HepG2 (cell line): ENCODE results near the gene MORN3. TPM values are rescaled to one million over a fixed set of nuclear protein-coding genes. Genes with fewer than 3 reads are reported as not detected.

Experiments used
- ATAC-seq: fragments of 200-7000 bp; cut with Tn5 transposase; 3 replicates; pipeline ENCODE4 v1.9.1; 2020; ENCODE audit warnings: mild to moderate bottlenecking, moderate library complexity
- BruUV-seq: library from RNA; stranded (reverse); fragments of 400-500 nt; replicated peaks from 2 replicates; lab custom pipeline; 2021; lab: Mats Ljungman, UMichigan
- CTCF ChIA-PET: fragments of 300-600 bp; formaldehyde crosslinking; extraction: SDS; loops from one replicate; lab custom pipeline; 2021; ENCODE audit warnings: low total read pairs, inconsistent platforms, low intra/inter-chr PET ratio; lab: Yijun Ruan, JAX
- POLR2A ChIA-PET: fragments of 350-600 bp; sonication (Branson Sonifier 250); formaldehyde crosslinking; loops from one replicate; lab custom pipeline; 2020; ENCODE audit warnings: antibody characterized with exemption, inconsistent platforms; lab: Yijun Ruan, JAX
- DNase-seq: peaks from one replicate; pipeline ENCODE4 v3.0.0-alpha.2; 2015; ENCODE audit warnings: low spot score
- FAIRE-seq: peaks from 3 replicates; lab custom pipeline; 2011; peaks lifted over from hg19 to GRCh38; lab: Jason Lieb, UNC
- H2AFZ ChIP-seq: one replicate; pipeline ENCODE4 v1.6.1; 2011; ENCODE audit warnings: low read length, inconsistent platforms
- H3K27ac ChIP-seq: fragments of 300-600 bp; 3 replicates; pipeline ENCODE4 v1.8.0; 2011; ENCODE audit warnings: mixed run types, mild to moderate bottlenecking, mixed read lengths, low read length, inconsistent platforms; ENCODE audit not compliant: insufficient read depth; ENCODE audit errors: extremely low read length
- H3K27me3 ChIP-seq, 2 experiments: fragments of 200-600 bp in 1 of 2; 2 replicates in 1 of 2; 3 replicates in 1 of 2; pipeline versions ENCODE4 v1.6.0 to v1.8.0; 2011; ENCODE audit warnings: low read length in 2 of 2, mild to moderate bottlenecking in 2 of 2, moderate library complexity in 2 of 2, inconsistent platforms in 1 of 2; ENCODE audit not compliant: insufficient read depth in 2 of 2, control insufficient read depth in 1 of 2
- H3K36me3 ChIP-seq, 2 experiments: fragments of 200-600 bp in 1 of 2; replicated peaks in 1 of 2; 2 replicates in 1 of 2; 3 replicates in 1 of 2; pipeline versions ENCODE4 v1.5.1 to v1.8.0; 2011; ENCODE audit warnings: low read length in 2 of 2, inconsistent platforms in 1 of 2; ENCODE audit not compliant: insufficient read depth in 2 of 2, control insufficient read depth in 1 of 2
- H3K4me1 ChIP-seq: 2 replicates; pipeline ENCODE4 v1.5.1; 2012; ENCODE audit warnings: low read length, inconsistent platforms; ENCODE audit not compliant: insufficient read depth
- H3K4me2 ChIP-seq: 2 replicates; pipeline ENCODE4 v1.6.0; 2011; ENCODE audit warnings: low read depth, low read length, inconsistent platforms
- H3K4me3 ChIP-seq, 3 experiments: fragments of 200-600 bp in 1 of 3; sonication (generic), shearing (Covaris generic) in 1 of 3; replicated peaks in 1 of 3; 2 replicates each; pipeline ENCODE4 v1.5.1; 2011 to 2016; ENCODE audit warnings: low read length in 3 of 3, inconsistent platforms in 2 of 3, low read depth in 2 of 3, mild to moderate bottlenecking in 2 of 3, control low read depth in 1 of 3, mixed read lengths in 1 of 3; ENCODE audit not compliant: insufficient read depth in 1 of 3
- H3K79me2 ChIP-seq: one replicate; pipeline ENCODE4 v1.6.1; 2011; ENCODE audit warnings: low read length, inconsistent platforms; ENCODE audit not compliant: insufficient read depth
- H3K9ac ChIP-seq: 2 replicates; pipeline ENCODE4 v1.6.0; 2011; ENCODE audit warnings: mild to moderate bottlenecking, low read depth, low read length, inconsistent platforms; ENCODE audit not compliant: insufficient read depth
- H3K9me3 ChIP-seq: 2 replicates; pipeline ENCODE4 v1.5.1; 2012; ENCODE audit warnings: mild to moderate bottlenecking, low read length
- H4K20me1 ChIP-seq: 2 replicates; pipeline ENCODE4 v1.6.0; 2011; ENCODE audit warnings: inconsistent platforms, mild to moderate bottlenecking, low read length, moderate library complexity; ENCODE audit not compliant: insufficient read depth
- ATF7 ChIP-seq, 2 experiments: fragments of 450-650 bp in 1 of 2; sonication (generic) in 1 of 2; formaldehyde crosslinking in 1 of 2; IDR thresholded peaks; 2 replicates each; pipeline versions ENCODE4 v1.4.0 to v1.6.1; 2016 to 2020; ENCODE audit warnings: antibody characterized with exemption in 1 of 2, mild to moderate bottlenecking in 1 of 2, missing genetic modification reagents in 1 of 2
- ATRX ChIP-seq: sonication (generic); formaldehyde crosslinking; IDR thresholded peaks from 2 replicates; pipeline ENCODE4 v1.4.0; 2020; ENCODE audit warnings: missing genetic modification reagents, borderline replicate concordance
- FOXJ3 ChIP-seq: sonication (generic); formaldehyde crosslinking; IDR thresholded peaks from 2 replicates; pipeline ENCODE4 v1.4.0; 2020; ENCODE audit warnings: missing genetic modification reagents, mild to moderate bottlenecking, borderline replicate concordance
- GFI1 ChIP-seq: sonication (generic); formaldehyde crosslinking; IDR thresholded peaks from 2 replicates; pipeline ENCODE4 v1.5.0; 2020; ENCODE audit warnings: missing genetic modification reagents, mild to moderate bottlenecking, borderline replicate concordance
- HMGA1 ChIP-seq: sonication (generic); formaldehyde crosslinking; conservative IDR thresholded peaks from 2 replicates; pipeline ENCODE4 v1.4.0; 2020; ENCODE audit warnings: missing genetic modification reagents
- HNRNPLL ChIP-seq: fragments of 200-400 bp; formaldehyde crosslinking; IDR thresholded peaks from 2 replicates; pipeline ENCODE4 v1.6.1; 2017; ENCODE audit warnings: mild to moderate bottlenecking, low read depth, low read length; ENCODE audit not compliant: poor library complexity, severe bottlenecking
- HOXA9 ChIP-seq: sonication (generic); formaldehyde crosslinking; IDR thresholded peaks from 2 replicates; pipeline ENCODE4 v1.8.1; 2022; ENCODE audit warnings: missing genetic modification reagents, mild to moderate bottlenecking, moderate library complexity, borderline replicate concordance
- NFKBIZ ChIP-seq: IDR thresholded peaks from 2 replicates; pipeline ENCODE4 v1.6.1; 2018; ENCODE audit warnings: missing genetic modification reagents, missing compliant biosample characterization
- PHF5A ChIP-seq: IDR thresholded peaks from one replicate; pipeline ENCODE4 v1.6.1; 2018; ENCODE audit warnings: low read depth, missing genetic modification reagents; ENCODE audit not compliant: unreplicated experiment
- TGIF2 ChIP-seq: IDR thresholded peaks from 2 replicates; pipeline ENCODE4 v1.6.1; 2016; ENCODE audit warnings: control low read depth, missing compliant biosample characterization
- TRIM24 ChIP-seq: sonication (generic); formaldehyde crosslinking; IDR thresholded peaks from 2 replicates; pipeline ENCODE4 v1.8.0; 2022; ENCODE audit warnings: mild to moderate bottlenecking, missing genetic modification reagents
- ZNF10 ChIP-seq: sonication (generic); formaldehyde crosslinking; IDR thresholded peaks from 2 replicates; pipeline ENCODE4 v1.4.0; 2020; ENCODE audit warnings: mild to moderate bottlenecking, low read depth, missing genetic modification reagents, borderline replicate concordance
- ZNF329 ChIP-seq: sonication (generic); formaldehyde crosslinking; IDR thresholded peaks from 2 replicates; pipeline ENCODE4 v1.9.0; 2021; ENCODE audit warnings: low read depth, mild to moderate bottlenecking, missing genetic modification reagents
- ZNF629 ChIP-seq: sonication (generic); formaldehyde crosslinking; conservative IDR thresholded peaks from 2 replicates; pipeline ENCODE4 v1.5.0; 2020; ENCODE audit warnings: missing genetic modification reagents
- ZNF792 ChIP-seq: IDR thresholded peaks from 2 replicates; pipeline ENCODE4 v1.6.1; 2016
- WGBS: methylation state at CpG from one replicate; pipeline ENCODE4 v1.1.6; 2017; ENCODE audit warnings: low lambda C conversion rate; 5-methylcytosine and 5-hydroxymethylcytosine counted together
- in situ Hi-C: cut with HindIII; loops from 2 replicates; pipeline ENCODE4 v1.10.0; 2017; ENCODE audit warnings: low pct_unique_long_range_greater_than_20kb; ENCODE audit not compliant: extremely low pct_ligation_motif_present
- intact Hi-C: fragments of 100-400 bp; cut with micrococcal nuclease; formaldehyde crosslinking; loops from one replicate; pipeline ENCODE4 v1.10.0; 2022; ENCODE audit not compliant: unreplicated experiment
- polyA plus RNA-seq, 8 experiments: library from polyadenylated mRNA; depleted of rRNA in 3 of 8; stranded (reverse) in 7 of 8; unstranded in 1 of 8; fragments of >200 nt; fragmentation: Illumina TruSeq in 4 of 8; extraction: Trizol in 4 of 8; gene quantifications; 2 replicates each; pipeline versions ENCODE4 v1.2.1 to v1.2.3, GENCODE V29; 2011 to 2016; ENCODE audit warnings: low read depth in 4 of 8, missing spikeins in 1 of 8, mixed read lengths in 1 of 8; ENCODE audit not compliant: insufficient read depth in 1 of 8
- total RNA-seq, 5 experiments: library from RNA; depleted of rRNA; stranded (reverse); fragments of >200 nt; fragmentation: Illumina TruSeq; extraction: Trizol; gene quantifications; 2 replicates each; pipeline ENCODE4 v1.2.3, GENCODE V29; 2016; ENCODE audit warnings: low read depth in 1 of 5
- TF ChIP-seq, protein P1 (sequence below): fragments of 450-650 bp; IDR thresholded peaks from 2 replicates; pipeline ENCODE4 v1.6.1; 2017; ENCODE audit warnings: mild to moderate bottlenecking

Gene MORN3
- total and polyA plus RNA-seq, 2 of the 13 experiments (the other 11 are each of a cell fraction or from before 2014, with no cell fraction given) = 1.1 to 2.0 TPM

DNA sequence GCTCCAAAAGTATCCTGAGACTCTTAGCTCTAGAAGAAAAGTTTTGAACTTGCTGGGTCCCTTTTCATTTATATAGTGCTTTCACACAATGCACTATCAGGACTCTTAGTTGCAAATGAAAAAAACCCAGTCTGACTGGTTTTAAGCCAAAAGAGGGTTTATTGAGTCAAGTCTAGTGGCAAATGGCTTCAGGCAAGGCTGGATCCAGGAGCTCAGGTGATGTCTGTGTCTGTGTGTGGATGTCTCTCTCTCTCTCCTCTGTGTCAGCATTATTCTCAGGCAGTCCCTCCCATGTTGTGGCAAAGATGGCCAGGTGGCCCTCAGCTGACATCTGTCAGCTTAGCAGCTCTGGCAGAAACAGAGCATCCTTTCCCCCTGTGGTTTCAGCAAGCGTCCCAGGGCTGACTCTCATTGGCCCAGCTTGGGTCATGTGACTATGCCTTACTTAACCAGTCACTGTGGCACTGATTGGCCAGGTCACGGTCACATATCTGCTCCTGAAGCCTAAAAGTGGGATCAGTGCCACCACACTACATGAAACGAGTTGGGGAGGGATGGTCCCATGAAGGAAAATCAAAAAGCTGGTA, 49.3 kb upstream of the MORN3 start:
- peaks cover 12% of the 10 kb centered on the region for H3K79me2 ChIP-seq
- H3K36me3 ChIP-seq = no peaks in the 10 kb centered on the region; a peak in 1 of 5 replicates

GRCh38 chr12:121717041-121717699, 47.7 kb upstream of the MORN3 start:
- ChIA-PET POLR2A (no interaction called here), CTCF (no interaction called here)
- H3K27me3 ChIP-seq = no peaks in the 10 kb centered on the region
- H3K4me1 ChIP-seq = peaks cover 39% of the 10 kb centered on the region
- H3K9ac ChIP-seq = no peak overlapping the region
- no peaks in the 10 kb centered on the region; a peak in 1 of 5 replicates for H3K36me3 ChIP-seq
- WGBS = 92% methylated on average over 8 of the region's 10 CpGs
- H4K20me1 ChIP-seq = no peaks in the 10 kb centered on the region
- H3K4me3 ChIP-seq = no peak overlapping the region
- H3K79me2 ChIP-seq = peaks cover 20% of the 10 kb centered on the region
- H2AFZ ChIP-seq = no peak overlapping the region
- DNase-seq = no peak
- no peak overlapping the region for H3K4me2 ChIP-seq
- no TSS peak for BruUV-seq
- ATAC-seq = no peak
- in situ Hi-C loops (no loop called here), intact Hi-C loops (no loop called here)
- no peak overlapping the region for H3K27ac ChIP-seq
- no peaks in the 10 kb centered on the region for H3K9me3 ChIP-seq
- FAIRE-seq = no peak
- no peak for TF ChIP-seq HOXA9 (CRISPR knock-in tag)
- no peak for TF ChIP-seq ATF7 (IDR thresholded peaks at IDR 0.05)
- no peak for TF ChIP-seq ATF7 (CRISPR knock-in tag; IDR thresholded peaks at IDR 0.05)
- TF ChIP-seq TGIF2 (CRISPR knock-in tag) = no peak
- TF ChIP-seq, protein P1, sequence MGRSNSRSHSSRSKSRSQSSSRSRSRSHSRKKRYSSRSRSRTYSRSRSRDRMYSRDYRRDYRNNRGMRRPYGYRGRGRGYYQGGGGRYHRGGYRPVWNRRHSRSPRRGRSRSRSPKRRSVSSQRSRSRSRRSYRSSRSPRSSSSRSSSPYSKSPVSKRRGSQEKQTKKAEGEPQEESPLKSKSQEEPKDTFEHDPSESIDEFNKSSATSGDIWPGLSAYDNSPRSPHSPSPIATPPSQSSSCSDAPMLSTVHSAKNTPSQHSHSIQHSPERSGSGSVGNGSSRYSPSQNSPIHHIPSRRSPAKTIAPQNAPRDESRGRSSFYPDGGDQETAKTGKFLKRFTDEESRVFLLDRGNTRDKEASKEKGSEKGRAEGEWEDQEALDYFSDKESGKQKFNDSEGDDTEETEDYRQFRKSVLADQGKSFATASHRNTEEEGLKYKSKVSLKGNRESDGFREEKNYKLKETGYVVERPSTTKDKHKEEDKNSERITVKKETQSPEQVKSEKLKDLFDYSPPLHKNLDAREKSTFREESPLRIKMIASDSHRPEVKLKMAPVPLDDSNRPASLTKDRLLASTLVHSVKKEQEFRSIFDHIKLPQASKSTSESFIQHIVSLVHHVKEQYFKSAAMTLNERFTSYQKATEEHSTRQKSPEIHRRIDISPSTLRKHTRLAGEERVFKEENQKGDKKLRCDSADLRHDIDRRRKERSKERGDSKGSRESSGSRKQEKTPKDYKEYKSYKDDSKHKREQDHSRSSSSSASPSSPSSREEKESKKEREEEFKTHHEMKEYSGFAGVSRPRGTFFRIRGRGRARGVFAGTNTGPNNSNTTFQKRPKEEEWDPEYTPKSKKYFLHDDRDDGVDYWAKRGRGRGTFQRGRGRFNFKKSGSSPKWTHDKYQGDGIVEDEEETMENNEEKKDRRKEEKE = no peak
- no peak for TF ChIP-seq TRIM24 (CRISPR knock-in tag)
- no peak for TF ChIP-seq GFI1 (CRISPR knock-in tag)
- TF ChIP-seq ZNF629 (CRISPR knock-in tag) = no peak
- no peak for TF ChIP-seq ATRX (CRISPR knock-in tag)
- TF ChIP-seq PHF5A (CRISPR knock-in tag) = no peak
- TF ChIP-seq FOXJ3 (CRISPR knock-in tag) = no peak
- no peak for TF ChIP-seq HNRNPLL
- TF ChIP-seq ZNF10 = no peak
- no peak for TF ChIP-seq NFKBIZ (CRISPR knock-in tag)

More for the DNA sequence above, 49.3 kb upstream of the MORN3 start:
- Histone ChIP-seq H3K9me3 (no peaks in the 10 kb centered on the region), H3K9ac (no peak overlapping the region), H3K4me3 (no peak overlapping the region), H4K20me1 (no peaks in the 10 kb centered on the region), H3K4me2 (no peak overlapping the region), H2AFZ (no peak overlapping the region), H3K27me3 (no peaks in the 10 kb centered on the region), H3K27ac (no peak overlapping the region), H3K4me1 (peaks cover 32% of the 10 kb centered on the region)
- ATAC-seq (no peak; the same call in 2 of the 3 replicates), FAIRE-seq (no peak), DNase-seq (no peak)
- intact Hi-C loops (no loop called here), in situ Hi-C loops (no loop called here)
- no peak for TF ChIP-seq HMGA1 (CRISPR knock-in tag)
- no peak for TF ChIP-seq ZNF792 (CRISPR knock-in tag)
- TF ChIP-seq ZNF329 (CRISPR knock-in tag) = peak; percentile 98
- 96% methylated on average over 2 of the region's 3 CpGs for WGBS
- no TSS peak for BruUV-seq
- ChIA-PET CTCF (no interaction called here), POLR2A (interaction anchor here (0.8 kb wide), 1 partner anchor 78 kb away, joined by 3 read pairs; no protein-coding TSS in a partner anchor)
